Testis (tissue), 2 donors: Measurements from ENCODE around the gene METAP2.

Source experiments
- CTCF ChIP-seq, 3 experiments: fragments of 450-650 bp in 2 of 3; fragments of 200-600 bp in 1 of 3; sonication (generic) in 1 of 3; IDR thresholded peaks; one replicate each; pipeline ENCODE4 v1.5.1; 2016 to 2019; ENCODE audit warnings: antibody characterized with exemption in 3 of 3, mild to moderate bottlenecking in 2 of 3, moderate library complexity in 1 of 3
- POLR2A ChIP-seq: fragments of 450-650 bp; IDR thresholded peaks from one replicate; pipeline ENCODE4 v1.6.1; 2017; ENCODE audit warnings: antibody characterized with exemption, mild to moderate bottlenecking, moderate library complexity

GRCh38 chr12:95481072-95481471, 7.1 kb downstream of the METAP2 start:
- TF ChIP-seq CTCF (IDR thresholded peaks at IDR 0.05) (no peak), POLR2A (no peak)
